Hepatocyte (in vitro differentiated cells): ENCODE data around the gene CAVIN3.

Experiments
- EZH2 ChIP-seq: fragments of 200-600 bp; sonication (generic); IDR thresholded peaks from 2 replicates; pipeline ENCODE4 v1.6.1; 2016; ENCODE audit warnings: antibody characterized with exemption, mild to moderate bottlenecking, borderline replicate concordance
- EZH2phosphoT487 ChIP-seq: fragments of 200-600 bp; sonication (generic); IDR thresholded peaks from one replicate; pipeline ENCODE4 v1.6.1; 2018; ENCODE audit warnings: antibody characterized with exemption, mild to moderate bottlenecking, low read depth, moderate library complexity; ENCODE audit not compliant: unreplicated experiment, severe bottlenecking
- TF ChIP-seq, protein P1 (sequence below): fragments of 200-600 bp; sonication (generic); IDR thresholded peaks from 2 replicates; pipeline ENCODE4 v1.5.1; 2016; ENCODE audit warnings: antibody characterized with exemption, mild to moderate bottlenecking; ENCODE audit not compliant: poor library complexity

DNA sequence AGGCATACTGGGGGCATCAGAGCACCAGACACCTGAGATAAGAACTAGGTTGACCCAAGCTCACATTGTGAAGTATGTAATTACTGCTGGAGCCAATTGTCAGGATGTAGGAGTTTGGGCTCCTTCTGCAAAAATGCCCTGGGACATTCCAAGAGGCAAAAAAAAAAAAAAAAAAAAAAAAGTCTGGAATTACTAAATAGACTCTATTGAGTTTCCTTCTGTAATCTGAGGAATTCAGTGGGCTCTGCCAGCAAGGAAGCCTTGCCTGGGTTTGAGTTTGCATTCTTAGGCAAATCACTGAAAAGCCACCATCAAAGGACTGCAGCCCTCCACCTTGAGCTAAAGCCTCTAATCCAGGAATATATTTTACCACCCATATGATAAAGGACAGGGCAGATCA is 8.0 kb upstream of the CAVIN3 start:
- TF ChIP-seq, protein P1, sequence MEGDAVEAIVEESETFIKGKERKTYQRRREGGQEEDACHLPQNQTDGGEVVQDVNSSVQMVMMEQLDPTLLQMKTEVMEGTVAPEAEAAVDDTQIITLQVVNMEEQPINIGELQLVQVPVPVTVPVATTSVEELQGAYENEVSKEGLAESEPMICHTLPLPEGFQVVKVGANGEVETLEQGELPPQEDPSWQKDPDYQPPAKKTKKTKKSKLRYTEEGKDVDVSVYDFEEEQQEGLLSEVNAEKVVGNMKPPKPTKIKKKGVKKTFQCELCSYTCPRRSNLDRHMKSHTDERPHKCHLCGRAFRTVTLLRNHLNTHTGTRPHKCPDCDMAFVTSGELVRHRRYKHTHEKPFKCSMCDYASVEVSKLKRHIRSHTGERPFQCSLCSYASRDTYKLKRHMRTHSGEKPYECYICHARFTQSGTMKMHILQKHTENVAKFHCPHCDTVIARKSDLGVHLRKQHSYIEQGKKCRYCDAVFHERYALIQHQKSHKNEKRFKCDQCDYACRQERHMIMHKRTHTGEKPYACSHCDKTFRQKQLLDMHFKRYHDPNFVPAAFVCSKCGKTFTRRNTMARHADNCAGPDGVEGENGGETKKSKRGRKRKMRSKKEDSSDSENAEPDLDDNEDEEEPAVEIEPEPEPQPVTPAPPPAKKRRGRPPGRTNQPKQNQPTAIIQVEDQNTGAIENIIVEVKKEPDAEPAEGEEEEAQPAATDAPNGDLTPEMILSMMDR = no peak
- TF ChIP-seq EZH2 (no peak), EZH2phosphoT487 (no peak)
